Glutamatergic neuron (in vitro differentiated cells): ENCODE measurements around the gene GATAD2A. TPM values are rescaled to one million over a fixed set of nuclear protein-coding genes. Genes with fewer than 3 reads are reported as not detected.

Experiments
- DNase-seq: peaks from one replicate; pipeline ENCODE4 v3.0.0; 2022
- H3K27ac Mint-ChIP-seq: one replicate; pipeline ENCODE4 v1.8.0; 2020; ENCODE audit warnings: mild to moderate bottlenecking, mixed read lengths, inconsistent platforms; ENCODE audit not compliant: unreplicated experiment
- H3K27me3 Mint-ChIP-seq: one replicate; pipeline ENCODE4 v1.8.0; 2020; ENCODE audit warnings: mild to moderate bottlenecking, moderate library complexity, mixed read lengths, inconsistent platforms; ENCODE audit not compliant: unreplicated experiment
- H3K36me3 Mint-ChIP-seq: one replicate; pipeline ENCODE4 v1.8.0; 2020; ENCODE audit warnings: mild to moderate bottlenecking, mixed read lengths, inconsistent platforms; ENCODE audit not compliant: unreplicated experiment
- H3K4me1 Mint-ChIP-seq: one replicate; pipeline ENCODE4 v1.8.0; 2020; ENCODE audit warnings: mild to moderate bottlenecking, low read depth, mixed read lengths, inconsistent platforms; ENCODE audit not compliant: unreplicated experiment
- H3K4me3 Mint-ChIP-seq: one replicate; pipeline ENCODE4 v1.8.0; 2020; ENCODE audit warnings: mild to moderate bottlenecking, mixed read lengths, inconsistent platforms; ENCODE audit not compliant: unreplicated experiment
- H3K9me3 Mint-ChIP-seq: one replicate; pipeline ENCODE4 v1.8.0; 2020; ENCODE audit warnings: mild to moderate bottlenecking, moderate library complexity, mixed read lengths, inconsistent platforms; ENCODE audit not compliant: unreplicated experiment
- total RNA-seq: library from RNA; stranded (reverse); fragmentation: NEBNext Ultra II Directional; extraction: Animal tissue kit (Norgen Biotek cat#: 25700); gene quantifications from one replicate; pipeline ENCODE4 v1.2.1, GENCODE V29; 2021; ENCODE audit not compliant: unreplicated experiment
- TF ChIP-seq, protein P1 (sequence below): fragments of 200-600 bp; sonication (generic); IDR thresholded peaks from one replicate; pipeline ENCODE4 v1.5.0; 2021; ENCODE audit not compliant: partially characterized antibody, unreplicated experiment

Gene GATAD2A
- total RNA-seq, 1 donor from 2014 or later: 203 TPM

- H3K36me3 Mint-ChIP-seq: no peaks in the 10 kb centered on the region
- peaks cover 42% of the 10 kb centered on the region for H3K4me1 Mint-ChIP-seq
- peaks cover 21% of the 10 kb centered on the region for H3K27me3 Mint-ChIP-seq
- no peak for DNase-seq
- peak overlapping the region; percentile 19 for H3K27ac Mint-ChIP-seq
- TF ChIP-seq, protein P1, sequence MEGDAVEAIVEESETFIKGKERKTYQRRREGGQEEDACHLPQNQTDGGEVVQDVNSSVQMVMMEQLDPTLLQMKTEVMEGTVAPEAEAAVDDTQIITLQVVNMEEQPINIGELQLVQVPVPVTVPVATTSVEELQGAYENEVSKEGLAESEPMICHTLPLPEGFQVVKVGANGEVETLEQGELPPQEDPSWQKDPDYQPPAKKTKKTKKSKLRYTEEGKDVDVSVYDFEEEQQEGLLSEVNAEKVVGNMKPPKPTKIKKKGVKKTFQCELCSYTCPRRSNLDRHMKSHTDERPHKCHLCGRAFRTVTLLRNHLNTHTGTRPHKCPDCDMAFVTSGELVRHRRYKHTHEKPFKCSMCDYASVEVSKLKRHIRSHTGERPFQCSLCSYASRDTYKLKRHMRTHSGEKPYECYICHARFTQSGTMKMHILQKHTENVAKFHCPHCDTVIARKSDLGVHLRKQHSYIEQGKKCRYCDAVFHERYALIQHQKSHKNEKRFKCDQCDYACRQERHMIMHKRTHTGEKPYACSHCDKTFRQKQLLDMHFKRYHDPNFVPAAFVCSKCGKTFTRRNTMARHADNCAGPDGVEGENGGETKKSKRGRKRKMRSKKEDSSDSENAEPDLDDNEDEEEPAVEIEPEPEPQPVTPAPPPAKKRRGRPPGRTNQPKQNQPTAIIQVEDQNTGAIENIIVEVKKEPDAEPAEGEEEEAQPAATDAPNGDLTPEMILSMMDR: no peak
- H3K9me3 Mint-ChIP-seq: peaks cover 27% of the 10 kb centered on the region
- H3K4me3 Mint-ChIP-seq: peak overlapping the region; percentile 50
Measured at GRCh38 chr19:19475015-19475765, 69.7 kb downstream of the GATAD2A start.

- no peaks in the 10 kb centered on the region for H3K36me3 Mint-ChIP-seq
- H3K27me3 Mint-ChIP-seq: peaks cover 17% of the 10 kb centered on the region
- TF ChIP-seq, protein P1: no peak
- H3K27ac Mint-ChIP-seq: peak overlapping the region; percentile 4
- peak overlapping the region; percentile 18 for H3K4me3 Mint-ChIP-seq
- peaks cover 42% of the 10 kb centered on the region for H3K4me1 Mint-ChIP-seq
- peaks cover 22% of the 10 kb centered on the region for H3K9me3 Mint-ChIP-seq
- no peak for DNase-seq
Measured at GRCh38 chr19:19475849-19476828, 70.7 kb downstream of the GATAD2A start.

DNA sequence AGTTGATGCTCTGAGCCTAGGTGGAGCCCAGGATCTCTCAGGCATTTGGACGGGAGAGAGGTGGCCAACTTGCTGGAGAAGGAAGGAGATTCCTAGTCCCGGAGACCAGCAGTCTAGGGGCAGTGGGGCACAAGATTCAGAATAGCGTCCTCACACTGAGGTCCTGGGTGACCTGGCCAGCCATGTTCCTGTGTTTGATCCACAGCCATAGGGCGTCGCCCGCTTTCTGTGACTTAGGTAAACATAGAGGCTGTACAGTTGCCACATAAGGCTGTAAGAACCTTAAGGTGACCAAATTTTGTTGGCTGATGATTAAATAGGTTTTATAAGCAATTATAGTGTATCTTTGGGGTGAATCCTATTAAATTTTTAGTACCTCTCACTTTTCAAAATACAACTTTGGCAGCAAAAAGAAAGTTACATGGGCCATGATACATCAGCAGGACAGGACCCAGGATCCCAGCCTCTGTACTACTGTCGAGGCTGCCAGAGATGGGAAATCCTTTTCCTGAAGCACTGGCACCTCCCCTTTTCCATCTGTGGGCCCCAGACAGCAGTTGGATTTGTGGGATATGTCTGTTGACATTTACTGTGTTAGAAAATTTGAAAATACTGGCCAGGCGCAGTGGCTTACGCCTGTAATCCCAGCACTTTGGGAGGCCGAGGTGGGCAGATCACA is 72.4 kb downstream of the GATAD2A start:
- Mint-ChIP-seq H3K4me1 (peaks cover 48% of the 10 kb centered on the region), H3K9me3 (peaks cover 22% of the 10 kb centered on the region), H3K36me3 (no peaks in the 10 kb centered on the region), H3K27me3 (peaks cover 16% of the 10 kb centered on the region), H3K4me3 (peak overlapping the region; percentile 70), H3K27ac (peak overlapping the region; percentile 50)
- no peak for DNase-seq
- TF ChIP-seq, protein P1: no peak

DNA sequence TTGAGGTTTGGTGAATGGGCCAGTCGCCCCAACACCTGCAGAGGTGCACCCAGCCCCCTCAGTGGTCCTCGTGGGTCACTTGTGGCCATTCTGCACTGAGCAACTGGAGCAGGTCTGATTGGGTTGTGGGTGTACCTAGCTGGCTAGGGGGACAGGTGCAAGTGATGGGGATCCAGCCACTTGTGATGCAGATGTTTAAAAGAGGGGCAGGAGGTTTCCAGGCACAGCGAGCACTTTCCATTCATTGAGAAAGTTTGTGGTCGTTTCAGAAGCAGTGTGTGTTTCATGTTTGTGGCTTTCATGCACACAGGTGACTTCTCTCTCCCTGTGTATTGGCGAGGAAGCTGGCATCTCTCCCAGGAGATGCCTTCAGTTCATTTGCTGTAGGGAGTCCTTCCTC is 75.2 kb downstream of the GATAD2A start:
- Mint-ChIP-seq H3K27ac (peak overlapping the region; percentile 17), H3K36me3 (no peaks in the 10 kb centered on the region), H3K4me1 (peaks cover 51% of the 10 kb centered on the region), H3K9me3 (peaks cover 23% of the 10 kb centered on the region), H3K27me3 (peaks cover 23% of the 10 kb centered on the region), H3K4me3 (no peak overlapping the region)
- no peak for DNase-seq
- TF ChIP-seq, protein P1: no peak
